Activated T-cell treated with anti-CD3 and anti-CD28 coated beads, Interleukin-2, amount 50 U/mL, for 4 hours (primary cell): Measurements from ENCODE around the gene GRIN2A. TPM values are rescaled to one million over a fixed set of nuclear protein-coding genes. Genes with fewer than 3 reads are reported as not detected.

ENCODE experiments used
- ATAC-seq, 2 donors: fragments of 200-7000 bp; cut with Tn5 transposase; one replicate each; pipeline ENCODE4 v1.10.0; 2021
- DNase-seq: peaks from one replicate; pipeline ENCODE4 v3.0.0-alpha.2; 2020
- H3K27me3 Mint-ChIP-seq: one replicate; pipeline ENCODE4 v1.8.0; 2021; ENCODE audit warnings: low read depth, mixed read lengths
- H3K36me3 Mint-ChIP-seq: one replicate; pipeline ENCODE4 v1.8.0; 2022; ENCODE audit warnings: mixed read lengths; ENCODE audit not compliant: insufficient read depth
- H3K4me1 Mint-ChIP-seq: one replicate; pipeline ENCODE4 v1.8.0; 2021; ENCODE audit warnings: low read depth, mixed read lengths
- H3K4me3 Mint-ChIP-seq: one replicate; pipeline ENCODE4 v1.8.0; 2021; ENCODE audit warnings: mild to moderate bottlenecking, moderate library complexity, mixed read lengths
- H3K9me3 Mint-ChIP-seq: one replicate; pipeline ENCODE4 v1.8.0; 2021; ENCODE audit warnings: mixed read lengths
- total RNA-seq, 3 donors: library from RNA; stranded (reverse); gene quantifications; one replicate each; pipeline ENCODE4 v1.2.1, GENCODE V29; 2021

The GRIN2A gene
- total RNA-seq, 3 donors from 2014 or later: not detected

DNA sequence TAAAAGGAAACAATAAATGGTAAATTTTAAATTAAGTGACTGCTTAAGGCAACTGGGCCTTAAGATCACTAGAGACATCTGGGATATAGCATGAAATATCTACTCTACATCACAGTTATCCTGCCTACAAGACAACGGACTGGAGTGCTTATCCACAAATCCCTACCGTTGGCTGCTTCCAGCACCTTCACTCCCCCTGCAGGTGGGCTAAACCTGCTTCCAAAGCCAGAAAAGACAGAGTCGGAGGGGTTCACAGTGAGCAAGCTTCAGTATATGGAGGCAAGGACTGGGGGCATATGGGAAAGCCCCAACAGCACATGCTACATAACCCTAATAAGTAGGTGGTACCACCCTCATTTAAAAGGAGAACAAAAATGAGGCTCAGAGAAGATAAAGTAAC, 45.3 kb downstream of the GRIN2A start:
- Mint-ChIP-seq H3K4me3 (no peak overlapping the region), H3K9me3 (no peaks in the 10 kb centered on the region), H3K4me1 (no peaks in the 10 kb centered on the region), H3K27me3 (peaks cover 2% of the 10 kb centered on the region), H3K36me3 (no peaks in the 10 kb centered on the region)
- no peak for ATAC-seq
- DNase-seq: no peak

GRCh38 chr16:10130538-10130937, 51.7 kb downstream of the GRIN2A start:
- DNase-seq (no peak), ATAC-seq (no peak)
- peaks cover 4% of the 10 kb centered on the region for H3K27me3 Mint-ChIP-seq
- no peaks in the 10 kb centered on the region for H3K4me1 Mint-ChIP-seq
- H3K36me3 Mint-ChIP-seq: no peaks in the 10 kb centered on the region
- H3K9me3 Mint-ChIP-seq: no peaks in the 10 kb centered on the region
- no peak overlapping the region for H3K4me3 Mint-ChIP-seq

DNA sequence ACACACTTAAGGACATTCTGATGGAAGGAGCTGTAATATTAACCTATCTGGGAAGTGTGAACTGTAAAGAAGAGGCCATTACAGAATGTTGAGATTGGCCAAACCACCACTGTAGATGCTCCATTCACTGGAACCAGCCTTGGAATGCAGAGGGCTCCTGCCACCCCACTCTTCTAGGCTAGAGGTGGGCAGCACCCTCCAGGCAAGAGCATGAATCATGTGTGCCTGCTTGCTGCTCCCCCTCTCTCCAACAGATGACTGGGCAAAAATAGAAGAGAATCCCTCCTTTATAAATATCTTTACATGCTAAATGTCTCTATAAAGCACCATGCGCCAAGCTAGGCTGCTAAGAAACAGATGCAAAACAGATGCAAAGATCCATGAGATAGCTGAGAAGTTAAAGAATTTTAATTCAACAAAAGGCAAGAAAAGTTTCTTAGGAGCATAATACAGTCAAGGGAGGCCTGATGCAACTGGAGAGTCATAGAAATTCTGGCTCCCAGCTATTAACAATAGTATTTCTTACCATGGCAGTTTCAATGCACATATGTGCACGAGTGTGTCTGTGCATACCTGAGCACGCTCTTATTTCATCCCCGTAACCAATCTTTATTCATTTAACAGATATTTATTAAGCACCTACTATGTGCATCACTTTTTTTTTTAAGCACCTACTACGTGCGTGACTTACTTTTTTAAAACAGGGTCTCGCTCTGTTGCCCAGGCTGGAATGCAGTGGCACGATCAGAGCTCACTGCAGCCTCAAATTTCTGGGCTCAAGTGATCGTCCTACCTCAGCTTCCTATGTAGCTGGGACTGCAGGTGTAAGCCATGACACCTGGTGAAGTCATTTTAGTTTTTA, 53.6 kb downstream of the GRIN2A start:
- Mint-ChIP-seq H3K9me3 (no peaks in the 10 kb centered on the region), H3K4me1 (no peaks in the 10 kb centered on the region), H3K27me3 (peaks cover 4% of the 10 kb centered on the region), H3K4me3 (no peak overlapping the region), H3K36me3 (no peaks in the 10 kb centered on the region)
- ATAC-seq: no peak
- no peak for DNase-seq

- no peaks in the 10 kb centered on the region for H3K4me1 Mint-ChIP-seq
- DNase-seq (no peak), ATAC-seq (no peak)
- H3K9me3 Mint-ChIP-seq: no peaks in the 10 kb centered on the region
- H3K27me3 Mint-ChIP-seq: peaks cover 4% of the 10 kb centered on the region
- H3K4me3 Mint-ChIP-seq: no peak overlapping the region
- H3K36me3 Mint-ChIP-seq: no peaks in the 10 kb centered on the region
Measured at GRCh38 chr16:10126686-10127085, 55.5 kb downstream of the GRIN2A start.

- Mint-ChIP-seq H3K36me3 (no peaks in the 10 kb centered on the region), H3K4me1 (no peaks in the 10 kb centered on the region), H3K9me3 (no peaks in the 10 kb centered on the region), H3K4me3 (no peak overlapping the region), H3K27me3 (peaks cover 6% of the 10 kb centered on the region)
- ATAC-seq: no peak
- DNase-seq: no peak
Measured at GRCh38 chr16:10123141-10123540, 59.1 kb downstream of the GRIN2A start.

GRCh38 chr16:10122546-10122945, 59.7 kb downstream of the GRIN2A start:
- Mint-ChIP-seq H3K4me3 (no peak overlapping the region), H3K9me3 (no peaks in the 10 kb centered on the region), H3K4me1 (no peaks in the 10 kb centered on the region), H3K36me3 (no peaks in the 10 kb centered on the region), H3K27me3 (peaks cover 6% of the 10 kb centered on the region)
- DNase-seq (no peak), ATAC-seq (no peak)

DNA sequence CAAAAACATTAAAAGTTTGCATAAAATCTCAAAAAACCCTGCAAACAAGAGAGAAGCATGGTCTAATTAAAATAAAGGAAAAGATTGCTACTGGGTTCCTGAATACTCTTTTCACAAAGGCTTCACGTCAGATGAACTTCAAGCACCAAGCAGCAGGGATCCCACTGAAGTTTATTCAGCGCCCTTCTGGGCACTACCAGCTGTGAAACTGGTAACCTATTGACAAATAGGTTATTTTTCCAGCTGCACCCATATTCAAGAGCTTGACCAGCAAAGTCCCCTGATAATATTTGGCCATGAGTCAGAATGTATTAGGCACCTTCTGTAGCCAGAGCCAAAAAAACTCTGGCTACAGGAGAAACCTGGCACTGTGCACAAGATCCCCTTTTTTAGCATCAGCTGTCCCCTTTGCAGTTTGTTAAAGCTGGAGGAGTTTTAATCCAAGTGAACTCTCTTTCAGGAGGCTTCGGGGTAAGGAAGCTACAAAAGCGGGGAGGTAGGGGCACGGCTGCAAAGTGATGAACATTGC, 60.3 kb downstream of the GRIN2A start:
- H3K9me3 Mint-ChIP-seq: no peaks in the 10 kb centered on the region
- no peak overlapping the region for H3K4me3 Mint-ChIP-seq
- H3K36me3 Mint-ChIP-seq: no peaks in the 10 kb centered on the region
- DNase-seq (no peak), ATAC-seq (no peak)
- peaks cover 6% of the 10 kb centered on the region for H3K27me3 Mint-ChIP-seq
- H3K4me1 Mint-ChIP-seq: no peaks in the 10 kb centered on the region

GRCh38 chr16:10121491-10121890, 60.7 kb downstream of the GRIN2A start:
- no peak for ATAC-seq
- H3K9me3 Mint-ChIP-seq: no peaks in the 10 kb centered on the region
- H3K4me3 Mint-ChIP-seq: no peak overlapping the region
- H3K27me3 Mint-ChIP-seq: peaks cover 6% of the 10 kb centered on the region
- no peaks in the 10 kb centered on the region for H3K4me1 Mint-ChIP-seq
- no peaks in the 10 kb centered on the region for H3K36me3 Mint-ChIP-seq
- DNase-seq: no peak

GRCh38 chr16:10120953-10121352, 61.3 kb downstream of the GRIN2A start:
- ATAC-seq: no peak
- no peak for DNase-seq
- no peaks in the 10 kb centered on the region for H3K36me3 Mint-ChIP-seq
- no peaks in the 10 kb centered on the region for H3K9me3 Mint-ChIP-seq
- no peaks in the 10 kb centered on the region for H3K4me1 Mint-ChIP-seq
- H3K27me3 Mint-ChIP-seq: peaks cover 6% of the 10 kb centered on the region
- no peak overlapping the region for H3K4me3 Mint-ChIP-seq

GRCh38 chr16:10114409-10114808, 67.8 kb downstream of the GRIN2A start:
- Mint-ChIP-seq H3K4me3 (no peak overlapping the region), H3K9me3 (no peaks in the 10 kb centered on the region), H3K4me1 (no peaks in the 10 kb centered on the region), H3K36me3 (no peaks in the 10 kb centered on the region), H3K27me3 (no peaks in the 10 kb centered on the region)
- no peak for ATAC-seq
- no peak for DNase-seq

DNA sequence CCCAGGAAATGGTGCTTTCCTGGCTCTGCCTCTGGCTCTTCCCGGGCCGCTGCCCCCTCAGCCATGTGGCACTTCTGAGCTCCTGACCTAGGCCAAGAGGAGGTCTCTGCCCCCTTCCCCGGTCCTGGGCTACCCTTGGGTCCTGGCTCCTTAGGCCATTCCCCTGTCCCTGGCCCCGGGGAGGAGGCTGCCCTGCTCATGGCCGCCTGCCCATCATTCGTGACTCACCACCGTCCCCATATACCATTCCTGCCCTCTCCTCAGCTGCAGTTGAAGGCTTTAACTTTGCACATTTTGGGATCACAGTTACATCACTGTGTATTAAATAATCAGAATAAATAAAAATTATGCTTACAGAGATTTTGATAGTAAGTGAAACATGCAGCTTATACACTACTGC, 69.0 kb downstream of the GRIN2A start:
- H3K4me3 Mint-ChIP-seq: no peak overlapping the region
- DNase-seq (no peak), ATAC-seq (no peak)
- no peaks in the 10 kb centered on the region for H3K27me3 Mint-ChIP-seq
- H3K36me3 Mint-ChIP-seq: no peaks in the 10 kb centered on the region
- H3K4me1 Mint-ChIP-seq: no peaks in the 10 kb centered on the region
- H3K9me3 Mint-ChIP-seq: no peaks in the 10 kb centered on the region

DNA sequence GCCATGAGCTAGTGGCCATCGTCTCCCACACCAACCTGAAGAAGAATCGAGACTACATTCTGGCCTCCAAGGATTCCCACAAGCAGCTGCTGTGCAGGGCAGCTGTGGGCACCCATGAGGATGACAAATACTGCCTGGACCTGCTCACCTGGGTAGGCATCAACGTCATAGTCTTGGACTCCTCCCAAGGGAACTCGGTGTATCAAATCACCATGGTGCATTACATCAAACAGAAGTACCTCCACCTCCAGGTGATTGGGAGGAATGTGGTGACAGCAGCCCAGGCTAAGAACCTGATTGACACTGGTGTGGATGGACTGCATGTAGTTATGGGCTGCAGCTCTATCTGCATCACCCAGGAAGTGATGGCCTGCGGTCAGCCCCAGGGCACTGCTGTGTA, 70.2 kb downstream of the GRIN2A start:
- Mint-ChIP-seq H3K4me1 (no peaks in the 10 kb centered on the region), H3K36me3 (no peaks in the 10 kb centered on the region), H3K4me3 (no peak overlapping the region), H3K9me3 (no peaks in the 10 kb centered on the region), H3K27me3 (no peaks in the 10 kb centered on the region)
- no peak for DNase-seq
- no peak for ATAC-seq

GRCh38 chr16:10111156-10111761, 71.0 kb downstream of the GRIN2A start:
- Mint-ChIP-seq H3K4me1 (no peaks in the 10 kb centered on the region), H3K4me3 (no peak overlapping the region), H3K36me3 (no peaks in the 10 kb centered on the region), H3K9me3 (no peaks in the 10 kb centered on the region), H3K27me3 (no peaks in the 10 kb centered on the region)
- no peak for ATAC-seq
- no peak for DNase-seq

GRCh38 chr16:10110552-10110951, 71.7 kb downstream of the GRIN2A start:
- H3K27me3 Mint-ChIP-seq: no peaks in the 10 kb centered on the region
- H3K36me3 Mint-ChIP-seq: no peaks in the 10 kb centered on the region
- H3K4me1 Mint-ChIP-seq: no peaks in the 10 kb centered on the region
- no peak for ATAC-seq
- no peak for DNase-seq
- no peak overlapping the region for H3K4me3 Mint-ChIP-seq
- no peaks in the 10 kb centered on the region for H3K9me3 Mint-ChIP-seq

DNA sequence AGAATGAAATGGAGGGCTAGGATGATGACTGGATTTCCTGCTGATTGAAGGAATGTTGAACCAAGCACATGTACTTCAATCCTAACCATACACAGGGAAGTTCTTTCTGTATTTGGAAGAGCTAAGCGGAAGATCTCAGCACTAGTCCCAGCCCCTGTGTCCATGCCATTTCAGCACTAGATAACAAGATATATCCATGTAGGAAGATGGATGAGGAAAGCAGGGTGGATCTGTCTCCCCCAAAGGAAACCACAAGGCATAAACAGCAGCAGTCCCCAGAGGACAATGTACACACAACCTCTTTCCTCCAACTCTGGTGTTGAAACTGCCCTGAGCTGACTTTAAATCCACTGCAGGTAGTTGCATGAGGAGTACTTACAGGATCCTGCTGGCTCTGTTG, 75.1 kb downstream of the GRIN2A start:
- Mint-ChIP-seq H3K4me3 (no peak overlapping the region), H3K4me1 (no peaks in the 10 kb centered on the region), H3K36me3 (no peaks in the 10 kb centered on the region), H3K9me3 (no peaks in the 10 kb centered on the region), H3K27me3 (no peaks in the 10 kb centered on the region)
- no peak for ATAC-seq
- no peak for DNase-seq
